SKM-1 (cell line): ENCODE data around the gene KCTD10.
"Not testable (repeated sequence)": the region's sequence is repeated elsewhere in the genome, so short reads cannot be mapped to it uniquely, and the experiment has no call there.

Source experiments
- DNase-seq: peaks from one replicate; lab custom pipeline; 2025; ENCODE audit not compliant: unreplicated experiment; lab: John Stamatoyannopoulos, UW

Gene KCTD10

GRCh38 chr12:109423392-109423791, 53.7 kb downstream of the KCTD10 start:
- no peak for DNase-seq

- no peak for DNase-seq
Measured at GRCh38 chr12:109422251-109422650, 54.8 kb downstream of the KCTD10 start.

GRCh38 chr12:109421355-109422087, 55.6 kb downstream of the KCTD10 start:
- no peak for DNase-seq

GRCh38 chr12:109418848-109419480, 58.1 kb downstream of the KCTD10 start:
- no peak for DNase-seq

- not testable (repeated sequence) for DNase-seq
Measured at GRCh38 chr12:109406147-109406546, 71.0 kb downstream of the KCTD10 start.

GRCh38 chr12:109404841-109405240, 72.3 kb downstream of the KCTD10 start:
- DNase-seq = not testable (repeated sequence)
